SK-N-SH (cell line): Measurements from ENCODE around the gene EIPR1. TPM values are rescaled to one million over a fixed set of nuclear protein-coding genes. Genes with fewer than 3 reads are reported as not detected.

Source experiments
- CTCF ChIA-PET: fragments of 300-600, 350-600 bp; formaldehyde crosslinking; extraction: SDS; loops from one replicate; lab custom pipeline; 2021; lab: Yijun Ruan, JAX
- POLR2A ChIA-PET: fragments of 350-600 bp; sonication (Branson Sonifier 250); formaldehyde crosslinking; extraction: SDS; loops from one replicate; lab custom pipeline; 2020; ENCODE audit warnings: antibody characterized with exemption, inconsistent platforms; lab: Yijun Ruan, JAX
- DNase-seq: peaks from one replicate; pipeline ENCODE4 v3.0.0; 2012
- H2AFZ ChIP-seq: fragments of 200-600 bp; sonication (generic); 2 replicates; pipeline ENCODE4 v1.8.1; 2016; ENCODE audit warnings: antibody characterized with exemption, mild to moderate bottlenecking, low read depth
- H3F3A ChIP-seq: fragments of 200-600 bp; sonication (generic); replicated peaks from 2 replicates; pipeline ENCODE3; 2016; ENCODE audit warnings: antibody characterized with exemption, mild to moderate bottlenecking; ENCODE audit not compliant: insufficient read depth
- H3K27ac ChIP-seq, 2 experiments: fragments of 200-500 bp in 1 of 2; fragments of 200-600 bp in 1 of 2; sonication (Bioruptor generic) in 1 of 2; sonication (generic), shearing (Covaris generic) in 1 of 2; 2 replicates each; pipeline versions ENCODE4 v1.5.1 to v1.6.1; 2014 to 2016; ENCODE audit warnings: low read depth in 2 of 2, inconsistent platforms in 1 of 2, low read length in 1 of 2, mild to moderate bottlenecking in 1 of 2, mixed read lengths in 1 of 2
- H3K27me3 ChIP-seq: fragments of 200-600 bp; sonication (generic), shearing (Covaris generic); 2 replicates; pipeline ENCODE4 v1.6.1; 2016; ENCODE audit warnings: mixed run types; ENCODE audit not compliant: insufficient read depth
- H3K36me3 ChIP-seq, 2 experiments: fragments of 200-500 bp in 1 of 2; fragments of 200-600 bp in 1 of 2; sonication (Bioruptor generic) in 1 of 2; sonication (generic) in 1 of 2; replicated peaks in 1 of 2; 2 replicates each; pipeline versions ENCODE3 to v1.5.1; 2014 to 2016; ENCODE audit warnings: low read length in 1 of 2, mild to moderate bottlenecking in 1 of 2; ENCODE audit not compliant: insufficient read depth in 2 of 2, control insufficient read depth in 1 of 2
- H3K4me1 ChIP-seq, 2 experiments: fragments of 200-500 bp in 1 of 2; fragments of 200-600 bp in 1 of 2; sonication (Bioruptor generic) in 1 of 2; sonication (generic), shearing (Covaris generic) in 1 of 2; 2 replicates each; pipeline versions ENCODE4 v1.5.1 to v1.6.1; 2014 to 2016; ENCODE audit warnings: low read depth in 1 of 2, low read length in 1 of 2, mixed run types in 1 of 2; ENCODE audit not compliant: insufficient read depth in 2 of 2, control insufficient read depth in 1 of 2
- H3K4me2 ChIP-seq: fragments of 200-600 bp; sonication (generic), shearing (Covaris generic); 2 replicates; pipeline ENCODE4 v1.6.1; 2017; ENCODE audit warnings: mixed run types
- H3K4me3 ChIP-seq, 2 experiments: fragments of 200-500 bp in 1 of 2; fragments of 200-600 bp in 1 of 2; sonication (Bioruptor generic) in 1 of 2; sonication (generic), shearing (Covaris generic) in 1 of 2; 2 replicates each; pipeline versions ENCODE4 v1.5.1 to v1.8.1; 2014 to 2016; ENCODE audit warnings: low read depth in 2 of 2, inconsistent platforms in 1 of 2, low read length in 1 of 2, mild to moderate bottlenecking in 1 of 2, mixed read lengths in 1 of 2, moderate library complexity in 1 of 2
- H3K79me2 ChIP-seq: fragments of 200-600 bp; sonication (generic); 2 replicates; pipeline ENCODE4 v1.8.1; 2017; ENCODE audit warnings: mild to moderate bottlenecking; ENCODE audit not compliant: insufficient read depth
- H3K9ac ChIP-seq: fragments of 200-600 bp; sonication (generic); 2 replicates; pipeline ENCODE4 v1.6.1; 2017; ENCODE audit warnings: mixed run types
- H3K9me2 ChIP-seq: fragments of 200-600 bp; sonication (generic); 2 replicates; pipeline ENCODE4 v1.6.1; 2017; ENCODE audit warnings: mixed run types
- H3K9me3 ChIP-seq: fragments of 200-600 bp; sonication (generic); 2 replicates; pipeline ENCODE4 v1.6.1; 2017; ENCODE audit warnings: mixed run types, mild to moderate bottlenecking, moderate library complexity
- H4K20me1 ChIP-seq: fragments of 200-600 bp; sonication (generic); 2 replicates; pipeline ENCODE4 v1.6.1; 2017; ENCODE audit warnings: mild to moderate bottlenecking, mixed run types; ENCODE audit not compliant: insufficient read depth
- CHD2 ChIP-seq: fragments of 150-350 bp; IDR thresholded peaks from 2 replicates; pipeline ENCODE4 v1.6.1; 2018; ENCODE audit warnings: low read length; ENCODE audit not compliant: partially characterized antibody
- EP300 ChIP-seq, 2 experiments: IDR thresholded peaks; 2 replicates each; pipeline versions ENCODE4 v1.4.0 to v1.6.1; 2012; ENCODE audit warnings: borderline replicate concordance in 1 of 2, low read depth in 1 of 2, low read length in 1 of 2
- EZH2phosphoT487 ChIP-seq: fragments of 200-600 bp; sonication (generic); IDR thresholded peaks from 2 replicates; pipeline ENCODE4 v1.6.1; 2017; ENCODE audit warnings: low read depth, mixed run types, mild to moderate bottlenecking, antibody characterized with exemption, moderate library complexity, borderline replicate concordance
- FOXM1 ChIP-seq: IDR thresholded peaks from 2 replicates; pipeline ENCODE4 v1.4.0; 2012; ENCODE audit warnings: low read depth, mild to moderate bottlenecking
- GATA2 ChIP-seq: sonication (generic); formaldehyde crosslinking; IDR thresholded peaks from 2 replicates; pipeline ENCODE4 v1.5.0; 2020; ENCODE audit warnings: mild to moderate bottlenecking, missing genetic modification reagents
- MEF2A ChIP-seq: IDR thresholded peaks from 2 replicates; pipeline ENCODE4 v1.4.0; 2012; ENCODE audit warnings: low read depth, borderline replicate concordance
- MXI1 ChIP-seq: IDR thresholded peaks from 2 replicates; pipeline ENCODE4 v1.6.1; 2012; ENCODE audit warnings: mild to moderate bottlenecking, low read depth, low read length, improper control_type of control experiment
- NFIC ChIP-seq: IDR thresholded peaks from 2 replicates; pipeline ENCODE4 v1.4.0; 2012; ENCODE audit warnings: borderline replicate concordance
- NRF1 ChIP-seq: IDR thresholded peaks from 2 replicates; pipeline ENCODE4 v1.6.1; 2012; ENCODE audit warnings: low read depth, mild to moderate bottlenecking, low read length
- RAD21 ChIP-seq: IDR thresholded peaks from 2 replicates; pipeline ENCODE4 v1.6.1; 2012; ENCODE audit warnings: mild to moderate bottlenecking, low read length
- RCOR1 ChIP-seq: fragments of 150-350 bp; IDR thresholded peaks from 2 replicates; pipeline ENCODE4 v1.6.1; 2017; ENCODE audit warnings: antibody characterized with exemption, low read length
- RXRA ChIP-seq: IDR thresholded peaks from 2 replicates; pipeline ENCODE4 v1.4.0; 2012; ENCODE audit warnings: low read depth, mild to moderate bottlenecking, borderline replicate concordance
- SIN3A ChIP-seq: IDR thresholded peaks from 2 replicates; pipeline ENCODE4 v1.6.1; 2012; ENCODE audit warnings: low read depth, mild to moderate bottlenecking, low read length, moderate library complexity, borderline replicate concordance
- SMC3 ChIP-seq: IDR thresholded peaks from 2 replicates; pipeline ENCODE4 v1.6.1; 2012; ENCODE audit warnings: low read depth, low read length, improper control_type of control experiment
- TAF1 ChIP-seq: IDR thresholded peaks from 2 replicates; pipeline ENCODE4 v1.6.1; 2012; ENCODE audit warnings: low read depth, mild to moderate bottlenecking, low read length, moderate library complexity, borderline replicate concordance
- TCF12 ChIP-seq: IDR thresholded peaks from 2 replicates; pipeline ENCODE4 v1.4.0; 2012
- TEAD4 ChIP-seq: IDR thresholded peaks from 2 replicates; pipeline ENCODE4 v1.4.0; 2012; ENCODE audit warnings: mild to moderate bottlenecking, borderline replicate concordance; ENCODE audit not compliant: insufficient read depth
- USF2 ChIP-seq: fragments of 150-350 bp; IDR thresholded peaks from 2 replicates; pipeline ENCODE4 v1.6.1; 2017; ENCODE audit warnings: antibody characterized with exemption, low read length, low read depth, borderline replicate concordance
- WGBS: methylation state at CpG from one replicate; pipeline ENCODE4 v1.1.6; 2017; ENCODE audit warnings: low lambda C conversion rate; 5-methylcytosine and 5-hydroxymethylcytosine counted together
- polyA plus RNA-seq, 3 experiments: library from polyadenylated mRNA; depleted of rRNA; stranded (reverse); fragments of >200 nt; gene quantifications; 2 replicates each; pipeline ENCODE4 v1.2.3, GENCODE V29; 2012
- TF ChIP-seq, protein P1 (sequence below): IDR thresholded peaks from 2 replicates; pipeline ENCODE4; 2012
- TF ChIP-seq, protein P2 (sequence below): IDR thresholded peaks from 2 replicates; pipeline ENCODE4 v1.4.0; 2012; ENCODE audit warnings: low read depth, borderline replicate concordance
- TF ChIP-seq, protein P3 (sequence below): fragments of 150-350 bp; IDR thresholded peaks from 2 replicates; pipeline ENCODE4 v1.6.1; 2016; ENCODE audit warnings: mild to moderate bottlenecking, low read depth, low read length

The EIPR1 gene
- polyA plus RNA-seq, 1 of the 3 experiments (the other 2 are of a cell fraction): 85.9 TPM

DNA sequence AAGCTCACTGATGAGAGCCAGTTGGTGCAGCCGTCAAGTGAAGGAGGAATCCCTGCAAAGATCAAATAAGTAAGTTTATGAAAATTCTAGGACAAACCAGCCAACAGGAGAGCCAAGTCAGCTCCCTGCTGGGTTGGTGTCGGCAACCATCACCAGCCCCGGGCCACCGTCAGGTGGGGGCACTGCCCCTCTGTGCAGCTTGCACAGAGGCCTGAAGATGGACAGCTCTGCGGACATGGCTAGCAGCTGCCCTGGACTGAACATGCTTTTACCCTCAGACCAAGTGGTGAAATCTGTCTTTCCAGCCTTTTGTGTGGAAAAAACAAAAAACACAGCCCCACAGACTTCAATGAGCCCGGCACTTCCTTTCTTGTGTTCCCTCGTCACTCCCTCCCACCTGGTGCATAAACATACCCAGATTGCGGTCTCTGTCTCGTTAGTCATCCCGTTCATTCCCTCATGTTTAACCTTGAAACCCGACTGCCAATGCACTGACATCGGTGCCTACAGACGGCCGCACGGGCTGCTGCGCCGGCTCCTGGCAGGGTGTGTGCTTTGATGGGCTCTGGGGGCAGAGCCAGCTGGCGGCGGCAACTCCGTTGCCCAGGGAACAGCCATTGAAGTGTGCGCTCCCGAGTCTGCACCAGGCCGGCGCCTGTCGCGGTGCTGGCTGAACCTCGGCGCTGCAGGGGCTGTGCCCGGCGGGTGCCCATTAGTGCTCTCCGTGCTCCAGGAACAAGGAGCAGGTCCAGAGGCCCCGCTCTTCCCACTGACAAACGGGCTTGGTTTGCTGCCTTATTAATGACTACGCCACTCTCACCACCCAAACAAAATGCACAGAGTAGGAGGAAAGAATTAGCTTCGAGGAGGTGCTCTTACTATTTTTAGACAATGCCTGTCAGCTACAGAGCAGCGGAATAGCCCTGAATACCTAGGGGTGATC, 95.3 kb downstream of the EIPR1 start:
- no peak overlapping the region for H2AFZ ChIP-seq
- ChIA-PET POLR2A (interaction anchor here (0.8 to 2.3 kb wide), 10 partner anchors 9 to 1427 kb away, joined by 3 to 12 read pairs (median 4); partner anchors contain the start of gene EIPR1), CTCF (interaction anchor here (0.8 to 3.2 kb wide), 12 partner anchors 9 to 1055 kb away, joined by 3 to 18 read pairs (median 3); partner anchors contain the start of gene EIPR1)
- peak; percentile 99 for DNase-seq
- peak overlapping the region; percentile 76 for H3K4me2 ChIP-seq
- H3K4me3 ChIP-seq: peak overlapping the region; percentile 22 to 31; a peak in 2 of 4 replicates
- H3K27ac ChIP-seq: peak overlapping the region in 1 of 2 experiments; percentile 100; a peak in 2 of 4 replicates
- H3K9ac ChIP-seq: no peak overlapping the region
- peaks cover 12 to 82% of the 10 kb centered on the region in 2 experiments; a peak in 3 of 4 replicates for H3K4me1 ChIP-seq
- no peaks in the 10 kb centered on the region for H3K27me3 ChIP-seq
- WGBS: 41% methylated on average over 33 of the region's 36 CpGs
- H3K9me2 ChIP-seq: no peaks in the 10 kb centered on the region
- H3K36me3 ChIP-seq: peaks cover 0 to 4% of the 10 kb centered on the region in 2 experiments
- no peak for TF ChIP-seq GATA2 (CRISPR knock-in tag)
- TF ChIP-seq EZH2phosphoT487: no peak
- TF ChIP-seq RCOR1: peak; percentile 56; the same call in 1 of the 2 replicates
- TF ChIP-seq, protein P1, sequence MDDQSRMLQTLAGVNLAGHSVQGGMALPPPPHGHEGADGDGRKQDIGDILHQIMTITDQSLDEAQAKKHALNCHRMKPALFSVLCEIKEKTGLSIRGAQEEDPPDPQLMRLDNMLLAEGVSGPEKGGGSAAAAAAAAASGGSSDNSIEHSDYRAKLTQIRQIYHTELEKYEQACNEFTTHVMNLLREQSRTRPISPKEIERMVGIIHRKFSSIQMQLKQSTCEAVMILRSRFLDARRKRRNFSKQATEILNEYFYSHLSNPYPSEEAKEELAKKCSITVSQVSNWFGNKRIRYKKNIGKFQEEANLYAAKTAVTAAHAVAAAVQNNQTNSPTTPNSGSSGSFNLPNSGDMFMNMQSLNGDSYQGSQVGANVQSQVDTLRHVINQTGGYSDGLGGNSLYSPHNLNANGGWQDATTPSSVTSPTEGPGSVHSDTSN: 0 out of 2 replicates have a peak, but pooled peaks have one; percentile 2
- TF ChIP-seq MXI1: peak; percentile 98
- TF ChIP-seq SMC3: peak; percentile 38; the same call in 1 of the 2 replicates
- TF ChIP-seq EP300 (IDR thresholded peaks at IDR 0.05; ENCODE audit: borderline replicate concordance in 1 of 2, low read depth in 1 of 2, low read length in 1 of 2): peak in 1 of 2 experiments; percentile 78; a peak in 2 of 4 replicates
- TF ChIP-seq MEF2A: no peak
- TF ChIP-seq RAD21: peak; percentile 58
- TF ChIP-seq CHD2: peak; percentile 91
- peak; percentile 64 for TF ChIP-seq SIN3A
- TF ChIP-seq RXRA: no peak
- TF ChIP-seq TCF12: peak; percentile 50
- 0 out of 2 replicates have a peak, but pooled peaks have one; percentile 24 for TF ChIP-seq NFIC
- peak; percentile 50; the same call in 1 of the 2 replicates for TF ChIP-seq NRF1
- no peak for TF ChIP-seq TEAD4
- no peak for TF ChIP-seq FOXM1
- TF ChIP-seq, protein P2, sequence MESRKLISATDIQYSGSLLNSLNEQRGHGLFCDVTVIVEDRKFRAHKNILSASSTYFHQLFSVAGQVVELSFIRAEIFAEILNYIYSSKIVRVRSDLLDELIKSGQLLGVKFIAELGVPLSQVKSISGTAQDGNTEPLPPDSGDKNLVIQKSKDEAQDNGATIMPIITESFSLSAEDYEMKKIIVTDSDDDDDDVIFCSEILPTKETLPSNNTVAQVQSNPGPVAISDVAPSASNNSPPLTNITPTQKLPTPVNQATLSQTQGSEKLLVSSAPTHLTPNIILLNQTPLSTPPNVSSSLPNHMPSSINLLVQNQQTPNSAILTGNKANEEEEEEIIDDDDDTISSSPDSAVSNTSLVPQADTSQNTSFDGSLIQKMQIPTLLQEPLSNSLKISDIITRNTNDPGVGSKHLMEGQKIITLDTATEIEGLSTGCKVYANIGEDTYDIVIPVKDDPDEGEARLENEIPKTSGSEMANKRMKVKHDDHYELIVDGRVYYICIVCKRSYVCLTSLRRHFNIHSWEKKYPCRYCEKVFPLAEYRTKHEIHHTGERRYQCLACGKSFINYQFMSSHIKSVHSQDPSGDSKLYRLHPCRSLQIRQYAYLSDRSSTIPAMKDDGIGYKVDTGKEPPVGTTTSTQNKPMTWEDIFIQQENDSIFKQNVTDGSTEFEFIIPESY: no peak
- no peak for TF ChIP-seq TAF1
- no peak for TF ChIP-seq USF2
- TF ChIP-seq, protein P3, sequence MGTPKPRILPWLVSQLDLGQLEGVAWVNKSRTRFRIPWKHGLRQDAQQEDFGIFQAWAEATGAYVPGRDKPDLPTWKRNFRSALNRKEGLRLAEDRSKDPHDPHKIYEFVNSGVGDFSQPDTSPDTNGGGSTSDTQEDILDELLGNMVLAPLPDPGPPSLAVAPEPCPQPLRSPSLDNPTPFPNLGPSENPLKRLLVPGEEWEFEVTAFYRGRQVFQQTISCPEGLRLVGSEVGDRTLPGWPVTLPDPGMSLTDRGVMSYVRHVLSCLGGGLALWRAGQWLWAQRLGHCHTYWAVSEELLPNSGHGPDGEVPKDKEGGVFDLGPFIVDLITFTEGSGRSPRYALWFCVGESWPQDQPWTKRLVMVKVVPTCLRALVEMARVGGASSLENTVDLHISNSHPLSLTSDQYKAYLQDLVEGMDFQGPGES: no peak
- peaks cover 11% of the 10 kb centered on the region; the same call in 1 of the 2 replicates for H3K79me2 ChIP-seq
- peaks cover 23% of the 10 kb centered on the region; the same call in 1 of the 2 replicates for H4K20me1 ChIP-seq
- H3F3A ChIP-seq: peaks cover 5% of the 10 kb centered on the region
- H3K9me3 ChIP-seq: no peaks in the 10 kb centered on the region
